ENCODE data around the gene EHBP1L1.

GRCh38 chr11:65572356-65573051, 3.3 kb upstream of the EHBP1L1 start, which contains the start of gene FAM89B:
- TF ChIP-seq CTCF (conservative IDR thresholded peaks at IDR 0.05; ENCODE audit: low read depth, low read length) (no peak), EZH2 (IDR thresholded peaks at IDR 0.05; ENCODE audit: low read length, unreplicated experiment) (no peak), EZH2phosphoT487 (IDR thresholded peaks at IDR 0.05; ENCODE audit: borderline replicate concordance, low read length) (no peak)
